ENCODE measurements around the gene ZNF821.
"Not testable (repeated sequence)": the region's sequence is repeated elsewhere in the genome, so short reads cannot be mapped to it uniquely, and the experiment has no call there.

ZNF821 gene

DNA sequence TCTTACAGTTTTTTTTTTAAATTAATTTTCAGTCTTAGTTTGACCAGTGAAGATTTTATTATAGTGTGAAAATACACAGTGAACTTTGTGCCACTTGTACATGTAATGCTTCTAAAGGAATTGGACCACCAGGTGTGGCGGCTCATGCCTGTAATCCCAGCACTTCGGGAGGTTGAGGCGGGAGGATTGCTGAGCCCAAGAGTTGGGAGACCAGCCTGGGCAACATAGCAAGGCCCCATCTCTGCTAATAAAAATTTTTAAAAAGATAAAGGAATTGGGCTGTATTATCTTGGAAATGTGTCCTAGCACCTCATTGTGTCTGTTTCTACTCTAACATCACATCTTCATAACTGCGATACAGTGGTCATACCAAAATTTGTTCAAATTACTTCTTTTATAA is 15.2 kb upstream of the ZNF821 start:
- no peak for DNase-seq

DNA sequence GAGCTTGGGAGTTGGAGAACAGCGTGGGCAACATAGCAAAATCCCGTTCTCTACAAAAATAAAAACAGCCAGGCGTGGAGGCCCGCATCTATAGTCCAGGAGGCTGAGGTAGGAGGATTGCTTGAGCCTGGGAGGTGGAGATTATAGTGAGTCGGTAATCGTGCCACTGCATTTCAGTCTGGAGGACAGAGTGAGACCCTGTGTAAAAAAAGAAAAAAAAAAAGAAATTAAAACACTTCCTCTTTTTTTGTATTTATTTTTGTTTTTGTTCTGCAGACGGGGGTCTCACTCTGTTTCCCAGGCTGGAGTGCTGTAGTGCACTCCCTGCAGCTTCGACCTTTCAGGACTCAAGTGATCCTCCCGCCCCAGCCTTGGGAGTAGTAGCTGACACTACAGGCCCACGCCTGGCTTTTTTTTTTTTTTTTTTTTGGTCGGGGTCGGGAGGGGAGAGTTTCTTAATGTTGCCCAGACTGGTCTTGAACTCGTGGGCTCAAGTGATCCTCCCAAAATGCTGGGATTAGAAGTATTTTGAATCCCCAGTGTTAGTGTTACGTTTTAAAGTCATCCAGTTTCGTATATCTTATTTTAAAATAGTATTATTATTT is 12.9 kb upstream of the ZNF821 start:
- no peak for DNase-seq

DNA sequence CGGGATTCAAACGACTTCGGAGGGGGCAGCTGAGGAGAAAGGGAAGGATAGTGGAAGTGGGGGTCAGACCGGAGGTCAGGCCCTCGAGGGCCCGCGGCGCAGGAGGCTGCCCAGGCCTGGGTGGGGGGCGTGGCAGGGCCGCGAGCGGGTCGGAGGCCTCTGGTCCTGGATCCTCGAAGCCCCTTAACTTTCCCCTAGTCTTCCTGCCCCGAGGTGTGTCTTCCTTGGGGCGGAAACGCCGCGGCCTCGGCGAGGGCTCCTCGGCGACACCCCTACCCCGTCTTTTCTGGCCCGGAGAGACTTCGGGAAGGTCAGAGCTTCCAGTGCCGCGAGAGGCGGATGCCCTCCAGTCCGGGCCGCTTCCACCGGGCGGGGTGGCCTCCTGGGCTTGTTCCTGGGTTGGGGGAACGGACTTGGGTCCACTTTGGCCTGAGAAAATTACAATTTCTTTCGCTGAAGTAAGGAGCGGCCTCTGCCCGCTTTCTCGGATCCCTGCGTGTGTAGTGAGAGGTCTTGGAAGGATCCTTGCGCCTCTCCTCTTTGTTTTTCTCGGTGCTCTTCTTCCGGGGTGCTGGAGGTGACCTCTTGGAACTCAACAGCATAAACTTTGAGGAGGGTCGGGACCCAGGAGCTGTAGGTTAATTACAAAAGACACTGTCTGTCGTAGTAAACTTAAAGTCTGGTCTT is 11.8 kb upstream of the ZNF821 start:
- no peak for DNase-seq

DNA sequence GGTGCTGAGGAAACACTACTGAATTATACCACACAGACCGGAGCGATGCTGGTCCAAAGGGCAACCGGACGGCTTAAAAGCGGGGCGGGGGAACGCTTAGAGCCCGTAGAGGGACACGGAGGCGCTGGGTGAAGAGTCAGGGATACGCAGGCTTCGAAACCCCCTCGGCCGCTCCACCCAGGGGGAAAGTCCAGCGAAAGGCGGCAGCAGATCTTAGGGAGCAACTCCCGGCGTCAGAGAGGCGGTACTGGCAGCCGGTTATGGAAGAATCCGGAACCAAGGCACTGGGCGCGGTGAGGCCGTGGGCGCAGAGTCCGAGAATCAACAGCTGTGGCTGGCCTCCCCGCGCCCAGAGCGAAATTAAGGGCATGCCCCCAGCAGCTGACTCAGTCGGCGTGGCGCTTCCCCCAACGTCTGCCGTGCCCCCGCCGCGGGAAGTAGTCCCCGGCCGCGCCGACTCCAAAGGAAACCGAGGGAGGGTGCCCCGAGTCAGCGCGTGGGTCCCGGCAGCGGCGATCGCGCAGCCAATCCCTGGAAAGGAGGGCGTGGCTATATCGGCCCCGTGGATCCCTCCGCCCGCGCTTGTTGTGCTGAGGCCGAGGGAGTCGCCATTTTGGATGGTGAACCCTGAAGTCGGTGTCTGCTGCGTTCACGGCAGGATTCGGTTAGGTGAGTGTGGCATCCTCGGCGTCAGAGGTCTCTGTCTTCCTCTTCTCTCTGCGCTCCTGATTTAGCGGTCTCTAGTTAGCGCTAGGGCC is 11.1 kb upstream of the ZNF821 start, which contains the start of gene IST1:
TSS of gene IST1 (plus strand) at position 611 of the 758 bp plus-strand sequence. CDS start 20,110 bp downstream, outside the sequence.
- peak; percentile 98 for DNase-seq

DNA sequence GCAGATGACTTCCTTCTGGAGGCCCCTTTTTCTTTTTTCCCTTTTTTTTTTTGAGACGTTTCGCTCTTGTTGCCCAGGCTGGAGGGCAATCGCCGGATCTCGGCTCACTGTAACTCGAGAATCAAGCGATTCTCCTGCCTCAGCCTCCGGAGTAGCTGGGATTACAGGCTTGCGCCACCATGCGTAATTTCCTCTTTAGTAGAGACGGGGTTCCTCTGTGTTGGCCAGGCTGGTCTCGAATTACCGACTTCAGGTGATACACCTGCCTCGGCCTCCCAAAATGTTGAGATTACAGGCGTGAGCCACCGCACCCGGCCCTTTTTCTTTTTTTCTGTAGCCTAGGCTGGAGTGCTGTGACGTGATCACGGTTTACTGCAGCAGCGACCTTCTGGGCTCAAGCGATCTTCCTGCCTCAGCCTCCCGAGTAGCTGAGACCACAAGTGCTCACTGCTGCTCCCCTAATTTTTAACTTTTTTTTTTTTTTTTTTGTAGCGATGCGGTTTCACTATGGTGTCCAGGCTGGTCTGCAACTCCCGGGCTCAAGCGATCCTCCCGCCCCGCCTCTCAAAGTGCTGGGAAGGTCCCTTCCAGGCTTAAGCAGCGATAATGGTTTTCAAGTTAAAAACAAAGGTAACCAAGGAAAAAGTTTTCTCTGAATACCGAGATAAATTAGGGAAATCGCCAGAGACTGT is 10.4 kb upstream of the ZNF821 start:
- peak; percentile 32 for DNase-seq

DNA sequence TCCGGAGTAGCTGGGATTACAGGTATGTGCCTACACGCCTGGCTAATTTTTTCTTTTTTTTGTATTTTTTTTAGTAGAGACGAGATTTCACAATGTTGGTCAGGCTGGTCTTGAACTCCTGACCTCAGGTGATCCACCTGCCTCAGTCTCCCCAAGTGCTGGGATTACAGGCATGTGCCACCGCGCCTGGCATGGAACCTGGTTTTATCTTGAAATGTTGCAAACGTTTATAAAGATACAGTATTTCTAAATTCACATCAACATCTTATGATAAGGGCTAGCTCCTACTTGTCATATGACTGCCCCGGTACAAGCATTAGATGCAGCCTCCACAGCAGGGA is 9.9 kb upstream of the ZNF821 start:
- DNase-seq: no peak

DNA sequence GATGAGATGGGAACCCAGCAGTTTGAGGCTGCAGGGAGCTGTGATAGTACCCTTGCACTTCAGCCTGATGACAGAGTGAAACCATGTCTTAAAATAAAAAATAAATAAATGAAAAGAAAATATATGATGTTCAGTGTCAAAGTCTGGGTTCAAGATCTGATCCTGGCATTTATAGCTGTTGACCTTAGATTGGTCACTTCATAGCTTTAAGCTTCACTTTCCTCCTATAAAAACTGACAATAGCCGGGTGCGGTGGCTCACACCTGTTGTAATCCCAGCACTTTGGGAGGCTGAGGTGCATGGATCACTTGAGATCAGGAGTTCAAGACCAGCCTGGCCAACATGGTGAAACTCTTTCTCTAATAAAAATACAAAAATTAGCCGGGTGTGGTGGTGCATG is 5.2 kb upstream of the ZNF821 start:
- no peak for DNase-seq

DNA sequence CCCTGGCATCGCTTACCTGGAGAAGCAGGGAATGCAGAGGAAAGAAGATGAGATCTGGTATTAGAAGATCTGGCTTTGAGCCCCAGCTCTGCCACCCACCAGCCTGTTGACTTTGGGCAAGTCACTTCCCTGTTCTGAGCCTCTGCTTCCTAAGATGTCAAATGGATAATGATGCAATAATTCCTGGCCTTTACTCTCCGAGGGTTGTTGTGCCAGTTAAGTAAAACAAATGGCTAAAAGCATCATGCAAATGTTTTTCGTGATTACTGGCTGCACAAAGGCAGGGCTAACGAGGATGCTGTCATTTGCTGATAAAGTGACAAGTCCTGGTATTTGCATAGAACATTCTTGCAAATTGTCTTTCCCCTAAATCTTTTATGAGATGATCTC is 1.3 kb upstream of the ZNF821 start:
- no peak for DNase-seq

DNA sequence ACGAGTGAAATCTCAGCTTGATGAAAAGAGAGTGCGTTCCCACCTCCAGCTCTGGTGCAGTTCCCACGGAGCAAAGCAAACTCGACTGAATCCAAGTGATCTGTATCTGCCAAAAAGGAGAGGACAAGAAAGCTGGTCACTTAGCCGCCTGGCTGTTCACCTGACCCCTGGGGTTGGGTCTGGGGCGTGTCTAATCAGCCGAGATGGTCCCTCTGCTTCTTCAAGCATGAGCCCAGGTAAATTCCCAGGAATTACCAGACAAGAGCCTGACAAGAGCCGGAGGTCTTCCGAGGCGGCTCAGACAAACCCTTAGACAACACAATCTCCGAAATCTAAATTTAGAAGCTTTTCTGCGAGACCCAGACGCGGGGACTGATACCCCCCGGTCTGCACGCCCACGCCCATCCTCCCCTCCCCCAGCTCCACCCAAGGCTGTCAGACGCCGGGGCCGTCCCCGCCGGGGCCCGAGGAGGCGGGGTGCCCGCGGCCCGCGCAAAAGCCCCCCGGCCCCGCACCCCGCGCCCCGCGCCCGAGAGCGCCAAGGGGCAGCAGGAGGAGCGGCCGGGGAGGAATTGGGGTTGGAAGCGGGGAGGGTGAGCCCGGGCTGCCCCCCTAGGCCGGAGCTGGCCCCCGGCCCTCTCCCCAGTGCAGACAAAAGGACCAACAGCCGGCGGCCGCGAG is 674 bp downstream of the ZNF821 start:
- peak; percentile 60 for DNase-seq

DNA sequence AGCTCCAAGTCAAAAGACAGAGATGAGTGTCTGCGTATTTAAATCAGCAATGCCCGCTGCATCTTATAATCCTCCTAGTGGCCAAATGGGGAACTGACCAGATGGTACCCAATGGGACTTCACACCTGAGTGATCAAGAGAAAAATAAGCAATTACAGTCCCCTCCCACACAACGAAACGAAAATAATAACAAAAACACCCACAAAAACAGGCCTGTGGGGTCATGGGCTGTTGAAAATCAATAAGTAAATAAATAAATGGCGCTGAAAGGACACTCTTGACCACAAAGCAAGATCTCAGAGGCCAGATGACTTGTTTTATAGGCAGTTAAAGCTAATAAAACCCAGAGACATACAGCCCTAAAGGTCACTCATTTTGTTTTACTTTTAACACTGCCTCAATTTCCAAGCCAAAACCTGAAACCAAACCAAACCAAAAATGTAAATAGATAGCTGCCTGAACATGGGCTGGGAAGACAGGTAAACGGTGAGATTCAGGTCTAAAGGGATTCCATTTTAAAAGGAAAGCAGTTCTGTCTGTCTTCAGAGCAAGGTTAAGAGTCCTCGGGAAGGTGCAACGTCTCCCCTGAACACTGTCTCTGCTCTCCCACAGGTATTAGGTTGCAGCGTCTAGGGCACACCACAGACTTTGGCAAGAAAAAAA is 1.3 kb downstream of the ZNF821 start:
- peak; percentile 74 for DNase-seq

DNA sequence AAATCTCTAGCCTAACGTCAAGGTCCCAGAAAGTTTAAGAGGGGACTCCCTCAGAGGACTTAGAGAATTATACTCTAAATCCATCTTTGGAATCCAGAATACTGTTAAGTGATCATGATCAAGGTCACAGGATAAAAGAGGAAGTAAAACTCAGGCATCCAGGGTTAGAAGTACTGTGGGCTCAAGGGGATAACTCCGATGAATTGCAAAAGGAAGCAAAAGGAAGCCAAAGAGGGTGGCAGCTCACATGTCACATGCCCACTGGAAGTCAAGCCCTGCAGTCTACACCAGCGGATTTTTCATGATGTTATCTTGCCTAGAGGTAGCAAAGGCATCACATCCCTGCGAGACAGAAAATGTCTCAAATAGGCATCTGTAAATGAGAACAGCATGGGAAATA is 3.8 kb downstream of the ZNF821 start:
- DNase-seq: no peak

DNA sequence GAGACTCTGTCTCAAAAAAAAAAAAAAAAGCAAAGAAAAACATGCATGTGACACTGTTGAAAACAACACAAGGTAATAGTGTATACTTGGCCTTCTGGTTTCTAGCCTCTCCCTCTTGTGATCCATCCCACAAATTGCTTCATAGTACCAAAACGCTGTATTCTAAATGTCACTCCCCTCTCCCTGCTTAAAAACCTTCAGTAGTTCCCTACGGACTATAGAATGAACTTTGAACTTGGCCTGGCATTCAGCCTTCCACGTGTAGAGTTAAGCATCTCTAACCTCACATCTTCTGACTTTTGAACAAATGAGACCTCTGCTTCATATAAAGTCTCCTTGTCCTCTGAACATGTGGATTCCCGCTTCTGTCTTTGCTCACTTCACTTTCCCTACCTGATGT is 5.1 kb downstream of the ZNF821 start:
- DNase-seq: no peak

DNA sequence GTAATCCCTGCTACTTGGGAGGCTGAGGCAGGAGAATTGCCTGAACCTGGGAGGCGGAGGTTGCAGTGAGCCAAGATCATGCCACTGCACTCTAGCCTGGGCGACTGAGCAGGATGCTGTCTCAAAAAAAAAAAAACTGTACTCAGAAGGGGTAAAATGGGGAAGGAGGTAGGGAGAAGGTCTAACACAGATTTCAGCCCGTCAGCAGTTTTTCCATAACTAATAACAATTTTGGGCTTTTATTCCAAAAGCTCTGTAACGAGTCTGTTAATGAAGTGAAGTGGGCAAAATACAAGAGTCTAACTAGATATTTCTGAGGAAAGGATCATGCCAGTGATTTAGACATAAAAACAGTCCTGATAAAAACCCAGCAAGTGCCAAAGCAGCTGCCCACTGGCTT is 10.8 kb downstream of the ZNF821 start:
- DNase-seq: no peak

DNA sequence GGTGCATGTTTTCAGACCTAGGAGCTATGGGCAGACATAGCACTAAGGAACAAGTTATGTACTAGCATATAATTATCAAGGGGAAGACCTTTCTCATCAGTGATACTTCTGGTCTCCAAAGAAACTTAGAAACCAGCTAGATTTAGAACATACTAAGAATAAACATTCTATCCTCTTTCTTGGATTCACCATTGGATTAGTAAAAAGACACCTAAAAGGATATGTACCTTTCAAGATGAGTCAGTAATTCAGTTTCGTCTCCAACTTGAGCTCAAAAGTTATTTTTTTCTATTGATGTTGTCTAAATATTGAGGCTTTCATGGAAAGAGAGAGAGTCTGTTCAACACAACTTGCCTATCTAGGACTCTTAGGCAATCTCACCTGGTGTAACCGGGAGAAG is 13.2 kb downstream of the ZNF821 start:
- no peak for DNase-seq

DNA sequence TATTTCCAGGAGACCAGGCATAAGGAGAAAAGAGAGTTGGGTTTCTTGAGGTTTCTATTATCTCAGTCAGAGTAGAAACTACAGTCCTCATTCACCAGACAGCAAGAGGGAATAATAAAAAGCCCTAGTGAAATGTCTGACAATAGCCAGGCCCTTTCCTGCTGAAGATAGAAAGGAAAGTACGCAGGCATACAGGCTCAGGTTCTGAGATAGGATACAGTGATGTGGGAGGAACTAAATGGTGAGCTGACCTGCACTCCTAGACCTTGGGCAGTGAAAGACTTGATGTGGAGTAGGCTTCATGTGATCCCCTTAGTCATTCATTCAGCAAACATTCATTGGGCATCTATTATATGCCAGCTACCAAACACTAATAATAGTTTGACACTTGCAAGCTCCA is 14.9 kb downstream of the ZNF821 start:
- no peak for DNase-seq

DNA sequence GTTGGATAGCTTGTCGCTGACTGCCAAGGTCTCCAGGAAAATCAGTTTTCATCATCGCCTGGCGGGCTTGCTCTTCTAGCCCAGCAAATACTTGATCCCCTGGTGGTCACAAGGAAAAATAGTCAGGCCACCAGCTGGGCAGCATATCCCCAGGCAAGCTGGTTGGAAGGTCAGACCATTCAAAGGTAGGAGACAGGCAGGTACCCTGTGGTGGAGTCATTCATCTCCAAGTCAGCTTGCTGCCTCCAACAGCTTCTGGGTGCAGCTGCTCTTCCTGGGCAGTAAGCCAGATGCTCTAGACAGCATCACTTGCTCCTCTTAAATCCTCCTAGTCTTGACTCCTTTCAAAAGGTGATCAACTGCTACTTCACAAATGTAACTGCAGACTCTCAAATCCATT is 16.0 kb downstream of the ZNF821 start:
- no peak for DNase-seq

DNA sequence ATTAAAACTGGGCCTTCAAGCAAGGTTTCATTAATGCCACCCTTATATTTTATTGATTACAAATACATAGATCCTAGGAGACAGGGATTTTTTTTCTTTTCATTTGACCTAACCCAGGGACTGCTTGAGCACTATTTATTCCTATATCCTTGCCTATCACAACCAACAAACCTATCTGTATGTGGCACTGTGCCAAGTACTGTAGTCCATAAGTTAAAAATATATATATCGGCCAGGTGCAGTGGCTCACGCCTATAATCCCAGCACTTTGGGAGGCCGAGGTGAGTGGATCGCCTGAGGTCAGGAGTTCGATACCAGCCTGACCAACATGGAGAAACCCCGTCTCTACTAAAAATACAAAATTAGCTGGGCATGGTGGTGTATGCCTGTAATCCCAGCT is 16.8 kb downstream of the ZNF821 start:
- not testable (repeated sequence) for DNase-seq

DNA sequence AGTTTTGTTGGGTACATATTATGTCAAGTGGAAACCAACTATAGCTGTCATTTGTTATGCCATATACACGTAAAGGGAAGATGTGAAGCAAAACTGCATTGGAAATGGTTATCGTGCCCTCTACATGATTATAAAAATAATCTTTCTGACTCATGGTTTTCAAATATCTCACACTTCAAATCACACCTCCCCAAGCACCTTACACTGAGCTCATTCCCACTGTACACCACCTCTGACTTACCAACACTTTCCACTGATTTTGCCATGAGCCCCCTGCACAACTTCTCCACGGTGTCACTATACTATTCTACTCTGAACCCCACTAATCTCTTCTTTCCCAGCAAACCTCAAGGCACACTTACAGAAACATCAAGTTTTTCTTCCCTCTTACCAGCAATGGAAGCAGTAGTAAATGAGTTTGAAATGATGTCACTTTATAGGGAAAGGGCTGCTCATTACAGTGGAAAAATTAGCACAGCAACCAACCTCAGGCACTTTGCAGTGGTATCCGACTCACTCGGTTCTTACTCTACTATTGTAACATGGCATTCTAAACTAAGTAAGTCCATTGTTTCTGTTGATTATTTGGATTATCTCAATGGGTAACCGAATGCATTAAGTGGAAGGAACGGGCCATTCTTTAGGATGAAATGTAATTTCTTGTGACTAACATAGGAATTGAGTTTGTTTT is 18.7 kb downstream of the ZNF821 start:
- no peak for DNase-seq

DNA sequence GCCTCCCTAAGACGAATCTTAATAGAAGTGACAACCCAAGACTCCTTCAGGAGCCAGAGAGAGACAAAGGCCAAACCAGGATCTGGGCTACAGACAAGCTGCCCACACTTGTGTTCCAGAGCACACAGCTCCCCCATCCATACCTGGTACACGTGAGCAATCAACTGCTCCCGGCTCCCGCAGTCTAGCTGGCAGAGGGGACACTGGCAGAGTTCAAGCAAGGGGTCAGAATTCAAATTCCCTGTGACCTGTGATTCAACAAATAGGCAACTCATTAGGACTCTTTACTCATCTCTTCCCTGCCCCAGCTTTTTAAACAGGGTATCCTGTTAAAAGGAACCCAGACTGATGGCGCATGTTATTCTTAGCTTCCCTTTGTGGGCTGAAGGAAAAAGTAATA is 20.0 kb downstream of the ZNF821 start:
- DNase-seq: no peak

DNA sequence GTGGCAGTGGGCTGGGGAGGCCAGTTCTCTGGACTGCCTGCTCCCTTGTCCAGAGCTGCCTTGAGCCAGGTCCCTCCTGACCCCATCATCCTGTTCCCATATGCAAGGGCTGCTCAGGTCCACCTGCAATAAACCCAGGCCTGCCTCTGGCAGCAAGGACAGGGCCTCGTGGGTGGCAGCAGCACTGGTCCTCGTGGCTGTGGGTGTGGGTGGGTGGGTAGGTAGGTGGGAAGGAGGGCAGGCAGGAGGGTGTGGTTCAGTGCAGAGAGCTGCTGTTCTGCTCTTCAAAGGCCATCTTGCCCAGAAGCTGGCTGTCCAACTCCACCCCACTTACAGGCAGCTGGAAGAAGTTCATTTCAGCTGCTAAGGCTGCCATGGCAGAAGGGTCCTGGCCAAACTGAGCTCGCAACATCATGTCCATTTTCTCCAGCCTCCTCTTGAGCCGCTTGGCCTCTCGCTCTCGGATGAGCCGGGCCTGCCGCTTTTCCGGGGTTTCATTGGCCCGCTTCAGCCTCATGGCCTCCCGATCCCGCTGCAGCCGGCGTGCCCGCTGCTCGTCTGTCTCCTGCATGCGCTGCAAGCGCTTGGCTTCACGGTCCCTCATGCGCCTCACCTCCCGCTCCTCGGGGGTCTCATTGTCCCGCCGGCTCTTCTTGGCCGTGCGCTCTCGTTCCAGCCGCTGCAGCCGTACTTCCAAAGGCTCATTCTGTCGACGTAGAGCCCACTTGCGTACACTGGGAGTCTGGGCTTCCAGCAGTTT is 24.0 kb downstream of the ZNF821 start:
- DNase-seq: no peak

All from activated naive CD4-positive, alpha-beta T cell treated with Interleukin-2 at 50 U/mL for 16 hours (primary cell).